Upper lobe of right lung (tissue), 1 donor: ENCODE measurements around the gene PGAP1. TPM values are rescaled to one million over a fixed set of nuclear protein-coding genes. Genes with fewer than 3 reads are reported as not detected.

Experiments used
- ATAC-seq: fragments of 200-7000 bp; cut with Tn5 transposase; one replicate; pipeline ENCODE4 v1.9.1; 2020; ENCODE audit warnings: mild to moderate bottlenecking, moderate library complexity
- DNase-seq: peaks from one replicate; pipeline ENCODE4 v3.0.0-alpha.2; 2020
- H3K27ac ChIP-seq: fragments of 200-600 bp; one replicate; pipeline ENCODE4 v1.8.0; 2022
- H3K27me3 ChIP-seq: fragments of 200-600 bp; one replicate; pipeline ENCODE4 v1.8.0; 2022; ENCODE audit warnings: mild to moderate bottlenecking
- H3K36me3 ChIP-seq: fragments of 200-600 bp; one replicate; pipeline ENCODE4 v1.8.0; 2022
- H3K4me1 ChIP-seq: fragments of 200-600 bp; one replicate; pipeline ENCODE4 v1.8.0; 2022
- H3K4me3 ChIP-seq: fragments of 200-600 bp; one replicate; pipeline ENCODE4 v1.8.0; 2022; ENCODE audit warnings: mild to moderate bottlenecking
- H3K9me3 ChIP-seq: fragments of 200-600 bp; one replicate; pipeline ENCODE4 v1.8.0; 2022
- intact Hi-C: fragments of 100-400 bp; cut with DNase I; formaldehyde crosslinking; loops from one replicate; pipeline ENCODE4 v1.11.0; 2022
- total RNA-seq: library from RNA; stranded (reverse); fragmentation: NEBNext Ultra II Directional; extraction: Animal tissue kit (Norgen Biotek cat#: 25700); gene quantifications from one replicate; pipeline ENCODE4 v1.2.1, GENCODE V29; 2021
- TF ChIP-seq, protein P1 (sequence below): fragments of 200-600 bp; IDR thresholded peaks from one replicate; pipeline ENCODE4 v1.8.0; 2022; ENCODE audit warnings: antibody characterized with exemption
- donor health status: DM: no; HTN: yes; CAD: no; lungs with severe emphysema.

The PGAP1 gene
- total RNA-seq, 1 donor from 2014 or later = 15.2 TPM

DNA sequence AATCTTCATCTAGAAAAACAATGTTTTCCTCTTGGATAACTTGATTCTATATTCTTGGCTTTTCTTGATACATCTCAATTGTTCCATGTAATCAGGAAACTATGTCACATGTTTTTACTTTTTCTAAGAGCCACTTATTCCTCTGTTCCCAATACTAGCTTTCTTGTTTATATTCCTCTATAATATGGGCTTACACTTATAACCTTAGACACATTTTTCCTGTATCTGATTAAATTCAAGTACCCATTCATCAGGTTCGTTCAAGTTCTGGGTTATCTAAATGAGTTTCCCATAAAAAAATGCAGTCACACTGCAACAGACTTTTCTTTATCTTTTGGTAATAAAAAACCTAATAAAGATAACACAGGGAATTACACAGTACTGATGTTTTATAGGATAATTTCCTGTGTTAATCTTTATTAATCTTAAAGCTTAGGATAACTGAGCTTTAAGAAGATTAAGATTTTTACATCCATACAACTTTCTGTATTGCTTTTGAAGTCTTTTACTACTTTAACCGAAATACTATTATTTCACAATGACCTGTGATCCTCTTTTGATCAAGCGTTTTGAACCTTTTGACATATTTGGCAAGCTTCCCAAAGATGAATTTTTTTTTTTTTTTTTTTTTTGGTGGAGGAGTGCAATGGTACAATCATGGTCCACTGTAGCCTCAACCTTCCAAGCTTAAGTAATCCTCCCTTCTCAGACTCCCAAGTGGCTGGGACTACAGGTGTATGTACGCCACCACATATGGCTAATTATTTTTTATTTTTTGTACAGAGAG, 73.0 kb downstream of the PGAP1 start:
- no peaks in the 10 kb centered on the region for H3K27me3 ChIP-seq
- intact Hi-C loops = no loop called here
- TF ChIP-seq, protein P1, sequence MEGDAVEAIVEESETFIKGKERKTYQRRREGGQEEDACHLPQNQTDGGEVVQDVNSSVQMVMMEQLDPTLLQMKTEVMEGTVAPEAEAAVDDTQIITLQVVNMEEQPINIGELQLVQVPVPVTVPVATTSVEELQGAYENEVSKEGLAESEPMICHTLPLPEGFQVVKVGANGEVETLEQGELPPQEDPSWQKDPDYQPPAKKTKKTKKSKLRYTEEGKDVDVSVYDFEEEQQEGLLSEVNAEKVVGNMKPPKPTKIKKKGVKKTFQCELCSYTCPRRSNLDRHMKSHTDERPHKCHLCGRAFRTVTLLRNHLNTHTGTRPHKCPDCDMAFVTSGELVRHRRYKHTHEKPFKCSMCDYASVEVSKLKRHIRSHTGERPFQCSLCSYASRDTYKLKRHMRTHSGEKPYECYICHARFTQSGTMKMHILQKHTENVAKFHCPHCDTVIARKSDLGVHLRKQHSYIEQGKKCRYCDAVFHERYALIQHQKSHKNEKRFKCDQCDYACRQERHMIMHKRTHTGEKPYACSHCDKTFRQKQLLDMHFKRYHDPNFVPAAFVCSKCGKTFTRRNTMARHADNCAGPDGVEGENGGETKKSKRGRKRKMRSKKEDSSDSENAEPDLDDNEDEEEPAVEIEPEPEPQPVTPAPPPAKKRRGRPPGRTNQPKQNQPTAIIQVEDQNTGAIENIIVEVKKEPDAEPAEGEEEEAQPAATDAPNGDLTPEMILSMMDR = no peak
- DNase-seq = no peak
- no peaks in the 10 kb centered on the region for H3K36me3 ChIP-seq
- no peaks in the 10 kb centered on the region for H3K4me1 ChIP-seq
- no peak overlapping the region for H3K4me3 ChIP-seq
- no peak overlapping the region for H3K27ac ChIP-seq
- no peak for ATAC-seq
- no peaks in the 10 kb centered on the region for H3K9me3 ChIP-seq

DNA sequence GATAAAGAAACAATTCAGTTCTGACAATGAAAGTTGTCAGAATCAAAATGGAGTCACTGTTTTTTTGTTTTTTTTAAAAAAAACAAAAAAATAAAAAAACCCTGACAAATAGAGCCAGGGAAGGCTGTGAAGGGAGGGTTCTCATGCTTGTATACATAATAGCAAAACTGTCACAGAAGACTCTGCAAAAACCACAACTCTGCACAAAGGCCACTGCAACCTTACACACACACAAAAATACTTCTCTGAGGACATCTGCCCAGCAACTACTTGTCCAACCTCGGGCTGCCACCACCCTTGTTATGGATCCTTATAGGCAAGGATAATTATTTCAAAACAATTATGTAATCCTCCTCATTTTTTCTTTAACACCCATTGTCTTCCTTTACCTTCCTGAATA, 75.4 kb downstream of the PGAP1 start:
- DNase-seq (no peak), ATAC-seq (no peak)
- Histone ChIP-seq H3K27me3 (no peaks in the 10 kb centered on the region), H3K4me3 (no peak overlapping the region), H3K36me3 (no peaks in the 10 kb centered on the region), H3K4me1 (no peaks in the 10 kb centered on the region), H3K9me3 (no peaks in the 10 kb centered on the region), H3K27ac (no peak overlapping the region)
- intact Hi-C loops = no loop called here
- TF ChIP-seq, protein P1 = no peak

DNA sequence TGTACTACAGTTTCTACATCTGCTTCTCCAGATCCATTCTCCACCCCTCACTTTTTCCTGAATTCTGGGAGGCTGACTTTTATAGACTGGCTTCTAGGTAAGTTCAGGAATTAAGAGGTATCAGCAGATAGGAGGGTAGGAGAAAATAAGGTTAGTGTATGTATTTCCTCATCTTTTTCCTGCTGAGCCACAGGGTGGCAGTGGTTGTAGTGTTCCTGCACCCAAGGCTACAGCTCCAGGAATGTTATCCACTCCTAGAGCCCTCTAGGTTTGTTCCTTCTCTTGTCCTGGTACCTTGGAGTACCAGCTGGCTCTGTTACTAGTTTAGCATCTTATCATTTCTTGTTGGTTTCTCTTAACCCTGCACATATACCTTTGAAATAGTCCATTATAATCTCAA, 76.6 kb downstream of the PGAP1 start:
- peak; percentile 55 for ATAC-seq
- no peak for DNase-seq
- peaks cover 3% of the 10 kb centered on the region for H3K36me3 ChIP-seq
- intact Hi-C loops = no loop called here
- no peak overlapping the region for H3K4me3 ChIP-seq
- no peak overlapping the region for H3K27ac ChIP-seq
- no peaks in the 10 kb centered on the region for H3K9me3 ChIP-seq
- TF ChIP-seq, protein P1 = peak; percentile 16
- no peaks in the 10 kb centered on the region for H3K4me1 ChIP-seq
- no peaks in the 10 kb centered on the region for H3K27me3 ChIP-seq

DNA sequence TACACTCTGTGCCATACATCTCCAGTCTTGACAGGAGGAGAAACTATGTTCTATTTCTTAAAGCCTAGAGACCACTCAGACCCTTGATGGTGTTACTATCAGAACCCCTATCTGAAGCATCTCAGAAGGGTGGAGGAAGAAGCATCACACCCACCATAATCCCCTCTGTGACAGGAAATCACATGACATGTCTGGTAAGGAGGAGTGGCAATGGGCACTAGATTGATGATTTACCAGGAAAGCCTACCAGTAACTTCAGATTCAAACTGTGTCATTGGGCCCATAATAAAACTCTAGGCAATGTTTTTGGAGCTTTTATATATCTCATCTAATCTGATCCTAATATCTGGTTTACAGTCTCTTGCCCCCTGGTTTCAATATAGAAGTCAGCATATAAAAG, 80.2 kb downstream of the PGAP1 start:
- Histone ChIP-seq H3K4me3 (no peak overlapping the region), H3K4me1 (no peaks in the 10 kb centered on the region), H3K27ac (no peak overlapping the region), H3K36me3 (peaks cover 18% of the 10 kb centered on the region), H3K27me3 (no peaks in the 10 kb centered on the region), H3K9me3 (no peaks in the 10 kb centered on the region)
- intact Hi-C loops = no loop called here
- no peak for DNase-seq
- TF ChIP-seq, protein P1 = no peak
- no peak for ATAC-seq

DNA sequence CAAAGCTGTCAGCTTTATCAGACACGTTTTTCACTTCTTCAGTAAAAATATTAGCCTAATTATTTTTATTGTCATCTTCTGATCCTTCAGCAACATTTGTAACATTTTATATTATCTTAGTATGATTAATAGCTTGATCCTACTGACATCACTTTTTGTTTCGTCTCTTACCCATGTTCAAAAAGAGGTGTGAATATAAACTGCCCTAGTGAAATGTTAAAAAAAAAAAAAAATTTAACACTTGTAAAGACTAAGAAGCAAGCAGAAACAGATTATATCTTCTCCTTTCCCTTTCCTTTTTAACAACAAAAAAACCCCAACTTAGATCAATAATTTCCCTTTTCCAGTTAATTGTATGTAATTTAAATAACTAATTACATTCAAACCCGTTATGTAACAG, 81.1 kb downstream of the PGAP1 start:
- intact Hi-C loops = no loop called here
- peaks cover 23% of the 10 kb centered on the region for H3K36me3 ChIP-seq
- no peak overlapping the region for H3K27ac ChIP-seq
- no peaks in the 10 kb centered on the region for H3K4me1 ChIP-seq
- DNase-seq = no peak
- no peaks in the 10 kb centered on the region for H3K9me3 ChIP-seq
- TF ChIP-seq, protein P1 = no peak
- H3K27me3 ChIP-seq = no peaks in the 10 kb centered on the region
- no peak overlapping the region for H3K4me3 ChIP-seq
- no peak for ATAC-seq
